ENCODE measurements around the gene MAP1S.
A peak's percentile ranks its signal among the peaks of the same experiment; 100 is the strongest.
"Not testable (repeated sequence)": the region's sequence is repeated elsewhere in the genome, so short reads cannot be mapped to it uniquely, and the experiment has no call there.

Gene MAP1S

DNA sequence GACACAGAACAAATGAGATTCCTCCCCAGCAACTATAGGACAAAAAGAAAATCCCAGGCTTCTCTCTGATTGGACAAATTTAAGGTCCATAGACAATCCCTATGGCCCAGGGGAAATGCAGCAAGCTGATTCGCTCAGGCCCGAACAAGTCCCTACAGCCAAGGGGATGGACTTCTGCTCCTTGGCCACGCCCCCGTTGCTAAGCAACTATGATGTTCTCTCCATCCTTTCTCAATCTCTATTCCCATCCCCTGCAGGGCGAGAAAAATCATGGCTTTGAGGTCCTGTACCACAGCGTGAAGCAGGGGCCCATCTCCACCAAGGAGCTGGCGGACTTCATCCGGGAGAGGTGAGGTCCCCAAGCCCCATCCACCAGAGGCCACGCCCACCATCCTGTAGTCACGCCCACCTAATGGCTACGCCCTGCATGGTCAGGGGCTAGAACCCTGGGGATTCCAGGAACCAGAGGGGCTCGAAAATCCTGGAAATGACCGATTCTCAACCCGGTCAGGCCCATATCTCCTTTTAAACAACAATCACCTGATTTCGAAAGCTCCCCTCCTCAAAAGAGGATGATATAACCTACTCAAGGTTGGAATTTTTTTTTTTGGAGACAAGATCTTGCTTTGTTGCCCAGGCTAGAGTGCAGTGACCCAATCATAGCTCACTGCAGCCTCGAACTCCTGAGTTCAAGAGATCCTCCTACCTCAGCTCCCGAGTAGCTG, 43.4 kb downstream of the MAP1S start:
- no peak for DNase-seq (ENCODE audit: low read depth in 2 of 2)

GRCh38 chr19:17764348-17764747, 45.1 kb downstream of the MAP1S start:
- no peak for DNase-seq (ENCODE audit: low read depth in 2 of 2)

GRCh38 chr19:17765069-17765618, 45.9 kb downstream of the MAP1S start:
- no peak for DNase-seq (ENCODE audit: low read depth in 2 of 2)

GRCh38 chr19:17766543-17767131, 47.4 kb downstream of the MAP1S start:
- DNase-seq (ENCODE audit: low read depth in 2 of 2) = no peak

GRCh38 chr19:17767559-17767958, 48.3 kb downstream of the MAP1S start:
- DNase-seq (ENCODE audit: low read depth in 2 of 2) = no peak

- DNase-seq (ENCODE audit: low read depth in 2 of 2) = no peak
These were observed 51.3 kb downstream of the MAP1S start for GRCh38 chr19:17770613-17771012.

GRCh38 chr19:17772172-17772571, 52.9 kb downstream of the MAP1S start:
- DNase-seq (ENCODE audit: low read depth in 2 of 2) = no peak

GRCh38 chr19:17775245-17775927, 56.1 kb downstream of the MAP1S start:
- peak in 1 of 2 experiments; percentile 44 for DNase-seq (ENCODE audit: low read depth in 2 of 2)

- no peak for DNase-seq (ENCODE audit: low read depth in 2 of 2)
These were observed 56.9 kb downstream of the MAP1S start for GRCh38 chr19:17775991-17776803.

- not testable (repeated sequence) for DNase-seq (ENCODE audit: low read depth in 2 of 2)
These were observed 58.6 kb downstream of the MAP1S start for GRCh38 chr19:17777840-17778239.

GRCh38 chr19:17778251-17778967, 59.1 kb downstream of the MAP1S start:
- peak; percentile 17 to 62 for DNase-seq (ENCODE audit: low read depth in 2 of 2)

GRCh38 chr19:17778968-17779929, 60.0 kb downstream of the MAP1S start:
- DNase-seq (ENCODE audit: low read depth in 2 of 2) = no peak

- no peak for DNase-seq (ENCODE audit: low read depth in 2 of 2)
These were observed 61.5 kb downstream of the MAP1S start for GRCh38 chr19:17780781-17781180.

DNA sequence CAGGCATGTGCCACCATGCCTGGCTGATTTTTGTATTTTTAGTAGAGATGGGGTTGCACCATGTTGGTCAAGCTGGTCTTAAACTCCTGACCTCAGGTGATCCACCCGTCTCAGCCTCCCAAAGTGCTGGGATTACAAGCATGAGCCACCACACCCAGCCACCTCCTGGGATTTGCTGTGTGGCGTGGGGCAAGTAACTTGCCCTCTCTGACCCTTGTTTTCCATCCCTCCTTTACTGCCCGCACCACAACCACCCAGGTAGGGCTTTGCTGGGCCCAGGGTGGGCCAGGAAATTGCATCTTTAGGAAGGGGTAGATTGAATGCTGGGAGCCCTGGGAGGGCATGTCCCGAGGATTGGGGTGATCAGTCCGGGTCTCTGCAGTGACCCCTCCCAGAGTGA, 64.4 kb downstream of the MAP1S start:
- not testable (repeated sequence) for DNase-seq (ENCODE audit: low read depth in 2 of 2)

Data from stimulated activated CD4-positive, alpha-beta T cell treated with anti-CD3 and anti-CD28 coated beads, Interleukin-12 subunit alpha, Interleukin-12 subunit beta, amount 100 ng/mL, for 24 hours (primary cell).